HG03460 (cell line): Measurements from ENCODE around the gene TIGD3.

Source experiments
- ATAC-seq: cut with Tn5 transposase; IDR thresholded peaks from one replicate; pipeline ENCODE4 v1.9.1; 2021; ENCODE audit not compliant: unreplicated experiment

TIGD3 gene

GRCh38 chr11:65389294-65389980 is 34.9 kb downstream of the TIGD3 start:
- no peak for ATAC-seq

- no peak for ATAC-seq
These were observed 35.8 kb downstream of the TIGD3 start for GRCh38 chr11:65390099-65390941.

- no peak for ATAC-seq
These were observed 36.4 kb downstream of the TIGD3 start for GRCh38 chr11:65390996-65391395.

GRCh38 chr11:65392186-65392829 is 37.8 kb downstream of the TIGD3 start:
- no peak for ATAC-seq

- ATAC-seq: no peak
These were observed 38.3 kb downstream of the TIGD3 start for GRCh38 chr11:65392899-65393298.

- no peak for ATAC-seq
These were observed 39.0 kb downstream of the TIGD3 start for GRCh38 chr11:65393513-65394079.

- ATAC-seq: no peak
These were observed 39.6 kb downstream of the TIGD3 start for GRCh38 chr11:65394125-65394536.

GRCh38 chr11:65395961-65396530 is 41.5 kb downstream of the TIGD3 start:
- no peak for ATAC-seq

- no peak for ATAC-seq
These were observed 42.5 kb downstream of the TIGD3 start for GRCh38 chr11:65396769-65397745.

GRCh38 chr11:65398362-65398910 is 43.9 kb downstream of the TIGD3 start:
- ATAC-seq: no peak

- ATAC-seq: no peak
These were observed 44.7 kb downstream of the TIGD3 start for GRCh38 chr11:65399249-65399648.

- ATAC-seq: no peak
These were observed 45.3 kb downstream of the TIGD3 start for GRCh38 chr11:65399845-65400244.

GRCh38 chr11:65400307-65401072 is 45.9 kb downstream of the TIGD3 start:
- no peak for ATAC-seq

- ATAC-seq: no peak
These were observed 46.7 kb downstream of the TIGD3 start for GRCh38 chr11:65401073-65401802.

GRCh38 chr11:65401803-65402248 is 47.3 kb downstream of the TIGD3 start:
- ATAC-seq: no peak

GRCh38 chr11:65402790-65403189 is 48.2 kb downstream of the TIGD3 start:
- no peak for ATAC-seq

- no peak for ATAC-seq
These were observed 49.1 kb downstream of the TIGD3 start for GRCh38 chr11:65403607-65404121.

- ATAC-seq: no peak
These were observed 49.7 kb downstream of the TIGD3 start for GRCh38 chr11:65404210-65404609.
